GM12878 (cell line): ENCODE measurements around the gene NUDT14. TPM values are rescaled to one million over a fixed set of nuclear protein-coding genes. Genes with fewer than 3 reads are reported as not detected.

Experiments used
- CUX1 ChIP-seq: IDR thresholded peaks from 2 replicates; pipeline ENCODE4 v1.6.1; 2012; ENCODE audit warnings: improper control_type of control experiment, low read depth, low read length; ENCODE audit not compliant: insufficient replicate concordance
- E2F8 ChIP-seq: fragments of 450-650 bp; IDR thresholded peaks from 2 replicates; pipeline ENCODE4 v1.6.1; 2018; ENCODE audit warnings: mild to moderate bottlenecking, low read depth, moderate library complexity; ENCODE audit not compliant: partially characterized antibody
- NKRF ChIP-seq: fragments of 450-650 bp; conservative IDR thresholded peaks from 2 replicates; pipeline ENCODE4 v1.6.1; 2017; ENCODE audit warnings: mild to moderate bottlenecking, moderate library complexity
- SMC3 ChIP-seq: IDR thresholded peaks from 2 replicates; pipeline ENCODE4 v1.6.1; 2011; ENCODE audit warnings: low read length, improper control_type of control experiment, borderline replicate concordance
- polyA plus RNA-seq, 11 experiments: library from polyadenylated mRNA; depleted of rRNA in 4 of 11; unstranded in 6 of 11; stranded (reverse) in 5 of 11; fragments of >200 nt; fragmentation: Nextera tagmentation in 4 of 11; fragmentation: Illumina TruSeq in 1 of 11; extraction: Ambion mirVana in 4 of 11; extraction: Trizol in 1 of 11; gene quantifications; 1 replicate in 1 of 11; 2 replicates in 10 of 11; pipeline versions ENCODE4 v1.2.1 to v1.2.3, GENCODE V29; 2011 to 2016; ENCODE audit warnings: inconsistent platforms in 2 of 11, missing spikeins in 2 of 11, low read depth in 1 of 11
- total RNA-seq, 4 experiments: library from RNA; depleted of rRNA in 3 of 4; stranded (reverse); fragments of >200 nt in 3 of 4; fragmentation: Illumina TruSeq in 1 of 4; extraction: Trizol in 1 of 4; gene quantifications; 2 replicates each; pipeline versions ENCODE4 v1.2.1 to v1.2.3, GENCODE V29; 2013 to 2021

NUDT14 gene
- total and polyA plus RNA-seq, 10 of the 15 experiments (the other 5 are each of a cell fraction or from before 2014, with no cell fraction given): 0.62 to 6.8 (median 4.3) TPM; not detected in 1

- TF ChIP-seq NKRF (no peak), E2F8 (no peak), SMC3 (no peak), CUX1 (no peak)
Measured at GRCh38 chr14:105182296-105183020, 1.3 kb upstream of the NUDT14 start (continued).
